Loucy (cell line): Measurements from ENCODE around the gene C1RL.

ENCODE experiments used
- CTCF ChIP-seq: fragments of 200-600 bp; sonication (generic); conservative IDR thresholded peaks from 2 replicates; pipeline ENCODE4 v1.5.1; 2014; ENCODE audit warnings: mild to moderate bottlenecking, antibody characterized with exemption, low read length
- EZH2phosphoT487 ChIP-seq: fragments of 200-600 bp; IDR thresholded peaks from 2 replicates; pipeline ENCODE4 v1.6.1; 2018; ENCODE audit warnings: antibody characterized with exemption, mild to moderate bottlenecking, moderate library complexity, borderline replicate concordance

- TF ChIP-seq CTCF (peak; percentile 21; the same call in 1 of the 2 replicates), EZH2phosphoT487 (no peak)
Observed at GRCh38 chr12:7130701-7131501, 21.9 kb upstream of the C1RL start.
